Bladder microvascular endothelial cell (primary cell): ENCODE data around the gene TCEANC2. TPM values are rescaled to one million over a fixed set of nuclear protein-coding genes. Genes with fewer than 3 reads are reported as not detected.

ENCODE experiments used
- total RNA-seq: library from RNA; depleted of rRNA; stranded (reverse); fragments of >200 nt; gene quantifications from 2 replicates; pipeline ENCODE4 v1.2.3, GENCODE V29; 2014

The TCEANC2 gene
- 1.9 and 2.6 TPM in 2 replicates for total RNA-seq

DNA sequence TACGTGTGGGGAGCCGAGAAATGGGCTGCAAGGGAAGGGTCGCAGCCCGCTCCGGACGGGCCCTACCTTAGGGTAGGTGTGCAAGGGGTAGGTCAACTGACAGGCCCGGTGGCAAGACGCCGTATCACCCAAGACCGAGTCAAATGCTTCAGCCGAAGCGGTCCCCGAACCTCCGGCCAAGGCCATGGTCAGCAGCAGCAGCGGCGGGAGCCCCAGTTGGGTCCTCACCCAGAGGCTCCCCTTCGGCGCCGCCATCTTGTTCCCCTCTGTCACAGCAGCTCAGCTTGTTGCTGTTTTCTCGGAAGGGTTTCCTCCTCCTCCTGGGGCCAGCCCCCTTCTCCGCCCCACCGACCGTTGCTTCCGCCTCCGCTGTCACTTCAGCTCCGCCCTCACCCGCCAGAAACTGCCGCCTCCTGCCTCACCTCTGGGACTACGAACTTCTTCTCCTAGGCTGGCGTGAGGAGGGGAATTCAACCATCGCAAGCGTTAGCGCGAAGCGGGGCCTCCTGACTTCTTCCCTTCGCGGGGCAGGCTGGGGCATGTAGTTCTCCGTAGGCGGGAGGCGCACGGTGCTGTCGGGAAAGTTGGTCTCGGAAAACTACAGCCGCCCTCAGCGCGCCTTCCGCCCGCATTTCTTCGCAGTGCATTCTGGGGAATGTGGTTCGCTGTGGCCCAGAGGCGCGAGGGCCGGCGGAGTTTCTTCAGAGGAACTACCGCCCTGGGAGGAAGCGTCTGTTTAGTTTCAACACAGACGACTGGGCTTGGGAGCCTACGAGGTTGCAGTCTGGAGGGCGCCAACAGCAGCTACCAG lies at the start of gene TCEANC2, which contains the start of gene TMEM59:
Gene TCEANC2, plus strand, starts transcription at position 675 of the 811 bp plus-strand sequence. CDS start 815 bp downstream, outside the sequence.
Gene TMEM59, minus strand, starts transcription at position 271 of the 811 bp plus-strand sequence. Its CDS starts 16 bp downstream, at position 255.

DNA sequence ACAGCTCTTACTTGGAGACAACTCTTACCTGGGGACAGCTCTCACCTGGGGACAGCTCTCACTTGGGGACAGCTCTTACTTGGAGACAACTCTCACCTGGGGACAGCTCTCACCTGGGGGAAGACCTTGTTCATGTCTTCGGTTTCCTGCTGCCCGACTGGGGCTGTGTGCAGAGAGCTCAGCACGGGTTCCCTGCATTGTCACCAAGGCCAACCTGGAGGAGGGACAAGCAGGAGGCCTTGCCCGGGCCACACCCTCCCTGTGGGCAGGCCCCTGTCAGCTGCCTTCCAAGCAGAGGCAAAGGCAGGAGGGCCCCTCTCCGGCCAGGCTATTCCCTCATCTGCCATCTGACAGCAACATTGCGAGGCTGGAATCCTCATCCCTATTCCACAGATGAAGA lies 35.4 kb upstream of the TCEANC2 start, which contains the start of gene LDLRAD1:
Gene LDLRAD1, minus strand, starts transcription at position 208 of the 400 bp plus-strand sequence. Its CDS starts 74 bp downstream, at position 134.

DNA sequence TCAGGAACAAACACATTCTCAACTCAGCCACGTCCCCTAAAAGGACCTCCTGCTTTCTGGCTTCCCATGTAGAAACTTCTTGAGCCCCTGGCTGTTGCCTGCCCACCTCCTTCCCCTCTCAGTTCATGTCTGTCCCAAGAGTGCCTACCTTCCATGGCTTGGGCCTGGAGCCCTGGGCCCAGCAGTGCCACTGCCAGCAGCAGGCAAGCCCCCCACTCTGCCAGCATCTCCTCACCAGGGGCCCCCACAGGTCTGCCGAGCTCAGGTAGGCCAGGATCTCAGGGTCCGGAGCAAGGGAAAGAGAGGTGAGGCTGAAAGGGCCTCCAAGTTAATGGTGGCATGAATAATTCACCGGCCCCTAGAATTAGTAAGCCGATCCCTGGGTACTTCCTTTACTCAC lies 99.3 kb downstream of the TCEANC2 start, which contains the start of gene CDCP2:
Gene CDCP2, minus strand, starts transcription at position 305 of the 400 bp plus-strand sequence. Its CDS starts 78 bp downstream, at position 227.

Other genes with a start within 250 kb of the TCEANC2 start
- gene NDC1, start 215.3 kb upstream of the TCEANC2 start, total RNA-seq, result 17.6 and 18.4 TPM in 2 replicates
- gene YIPF1, start 163.8 kb upstream of the TCEANC2 start, total RNA-seq, result 18.3 and 20.1 TPM in 2 replicates
- not detected in 2 replicates for gene DIO1, start 159.4 kb upstream of the TCEANC2 start, total RNA-seq
- 13.1 and 17.0 TPM in 2 replicates for gene IFT25, start 107.9 kb upstream of the TCEANC2 start, total RNA-seq
- gene LRRC42, start 107.3 kb upstream of the TCEANC2 start, total RNA-seq, result 18.8 and 23.2 TPM in 2 replicates
- gene LDLRAD1, start 35.4 kb upstream of the TCEANC2 start, total RNA-seq, result not detected in 2 replicates
- gene TMEM59, start 404 bp upstream of the TCEANC2 start, total RNA-seq, result 175 and 380 TPM in 2 replicates
- not detected in 2 replicates for gene CDCP2, start 99.4 kb downstream of the TCEANC2 start, total RNA-seq
- 2.3 and 5.6 TPM in 2 replicates for gene CYB5RL, start 146.4 kb downstream of the TCEANC2 start, total RNA-seq
- 27.6 and 36.6 TPM in 2 replicates for gene MRPL37, start 146.6 kb downstream of the TCEANC2 start, total RNA-seq